Measurements from ENCODE around the gene HINFP.

Gene HINFP

GRCh38 chr11:119087123-119087522, 34.3 kb upstream of the HINFP start:
- TF ChIP-seq ZFX (IDR thresholded peaks at IDR 0.05), result no peak
- TF ChIP-seq, protein P1, sequence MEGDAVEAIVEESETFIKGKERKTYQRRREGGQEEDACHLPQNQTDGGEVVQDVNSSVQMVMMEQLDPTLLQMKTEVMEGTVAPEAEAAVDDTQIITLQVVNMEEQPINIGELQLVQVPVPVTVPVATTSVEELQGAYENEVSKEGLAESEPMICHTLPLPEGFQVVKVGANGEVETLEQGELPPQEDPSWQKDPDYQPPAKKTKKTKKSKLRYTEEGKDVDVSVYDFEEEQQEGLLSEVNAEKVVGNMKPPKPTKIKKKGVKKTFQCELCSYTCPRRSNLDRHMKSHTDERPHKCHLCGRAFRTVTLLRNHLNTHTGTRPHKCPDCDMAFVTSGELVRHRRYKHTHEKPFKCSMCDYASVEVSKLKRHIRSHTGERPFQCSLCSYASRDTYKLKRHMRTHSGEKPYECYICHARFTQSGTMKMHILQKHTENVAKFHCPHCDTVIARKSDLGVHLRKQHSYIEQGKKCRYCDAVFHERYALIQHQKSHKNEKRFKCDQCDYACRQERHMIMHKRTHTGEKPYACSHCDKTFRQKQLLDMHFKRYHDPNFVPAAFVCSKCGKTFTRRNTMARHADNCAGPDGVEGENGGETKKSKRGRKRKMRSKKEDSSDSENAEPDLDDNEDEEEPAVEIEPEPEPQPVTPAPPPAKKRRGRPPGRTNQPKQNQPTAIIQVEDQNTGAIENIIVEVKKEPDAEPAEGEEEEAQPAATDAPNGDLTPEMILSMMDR (conservative IDR thresholded peaks at IDR 0.05), result no peak
- no peak overlapping the region for H3K27ac ChIP-seq

DNA sequence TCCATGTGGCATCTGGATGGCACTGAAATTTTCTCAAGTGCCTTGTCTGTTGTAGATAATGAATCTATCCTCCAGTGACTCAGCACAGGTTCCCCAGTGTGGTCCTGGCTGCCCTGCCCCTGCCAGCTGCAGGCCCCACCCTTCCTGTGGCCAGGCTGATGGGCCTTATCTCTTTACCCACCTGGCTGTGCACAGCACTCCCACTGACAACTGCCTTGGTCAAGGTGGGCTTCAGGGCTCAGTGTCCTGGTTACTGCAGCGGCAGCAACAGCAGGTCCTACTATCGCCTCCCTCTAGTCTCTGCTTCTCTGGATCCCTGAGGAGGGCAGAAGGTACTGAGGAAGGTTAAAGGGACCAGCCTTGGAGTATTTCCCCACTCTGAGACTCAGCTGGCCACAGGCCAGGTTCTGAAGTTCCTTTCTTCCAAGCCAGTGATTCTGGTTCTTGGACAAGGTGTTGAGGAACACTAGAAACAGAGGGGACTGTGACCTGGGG, 33.6 kb upstream of the HINFP start:
- peak overlapping the region; percentile 1; the same call in 1 of the 2 replicates for H3K27ac ChIP-seq
- TF ChIP-seq ZFX (IDR thresholded peaks at IDR 0.05), result no peak
- TF ChIP-seq, protein P1 (conservative IDR thresholded peaks at IDR 0.05), result no peak

DNA sequence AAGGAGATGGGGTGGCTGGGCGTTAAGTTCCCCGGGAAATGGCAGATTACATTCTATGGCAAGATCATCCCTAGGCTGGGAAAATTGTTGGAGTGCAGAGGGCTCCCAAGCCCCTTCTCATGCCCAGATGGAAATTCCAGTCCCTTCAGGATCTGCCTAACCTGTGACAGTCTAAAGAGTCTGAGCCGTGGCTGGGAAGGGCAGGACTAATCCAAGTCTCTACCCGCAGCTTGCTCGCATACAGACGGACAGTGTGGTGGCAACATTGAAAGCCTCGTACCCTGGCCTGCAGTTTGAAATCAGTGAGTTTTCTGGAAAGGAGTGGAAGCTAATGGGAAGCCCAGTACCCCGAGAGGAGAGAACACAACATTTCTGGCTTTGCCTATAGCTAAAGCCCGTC, 33.0 kb upstream of the HINFP start:
- no peak overlapping the region; the same call in 1 of the 2 replicates for H3K27ac ChIP-seq
- TF ChIP-seq, protein P1 (conservative IDR thresholded peaks at IDR 0.05), result no peak
- no peak for TF ChIP-seq ZFX (IDR thresholded peaks at IDR 0.05)

DNA sequence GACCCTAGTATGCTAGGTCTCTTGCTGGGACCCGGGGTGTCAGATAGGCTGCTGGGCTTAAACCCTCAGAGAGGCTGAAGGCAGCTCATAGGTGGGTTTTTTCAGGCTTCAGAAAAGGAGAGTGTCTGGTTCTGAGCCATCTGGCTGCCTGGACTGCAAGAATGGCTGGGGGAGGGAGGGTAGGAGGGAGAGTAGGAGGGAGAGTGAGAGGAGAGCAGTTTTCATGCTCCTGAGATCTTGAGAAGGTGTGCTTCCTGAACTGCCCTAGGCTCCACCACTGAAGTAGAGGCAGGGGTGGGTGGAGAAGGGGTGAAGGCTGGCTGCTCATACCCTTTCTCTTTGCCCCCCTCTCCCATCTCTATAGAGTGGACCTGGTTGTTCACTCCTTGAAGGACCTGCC, 32.1 kb upstream of the HINFP start:
- no peak overlapping the region for H3K27ac ChIP-seq
- no peak for TF ChIP-seq ZFX (IDR thresholded peaks at IDR 0.05)
- TF ChIP-seq, protein P1 (conservative IDR thresholded peaks at IDR 0.05), result no peak

- TF ChIP-seq ZFX (IDR thresholded peaks at IDR 0.05), result no peak
- TF ChIP-seq, protein P1 (conservative IDR thresholded peaks at IDR 0.05), result no peak
- no peak overlapping the region for H3K27ac ChIP-seq
These were observed 30.2 kb upstream of the HINFP start for GRCh38 chr11:119091178-119091577.

GRCh38 chr11:119091966-119092879, 29.2 kb upstream of the HINFP start:
- TF ChIP-seq, protein P1 (conservative IDR thresholded peaks at IDR 0.05), result no peak
- no peak for TF ChIP-seq ZFX (IDR thresholded peaks at IDR 0.05)
- peak overlapping the region; percentile 98 for H3K27ac ChIP-seq

Data from C4-2B (cell line).